ENCODE data around the gene CRYL1. TPM values are rescaled to one million over a fixed set of nuclear protein-coding genes. Genes with fewer than 3 reads are reported as not detected.

Gene CRYL1
- polyA plus RNA-seq, 1 of the 3 experiments (the other 2 are of a cell fraction), result 34.8 TPM

- Histone ChIP-seq H3K27me3 (ENCODE audit: insufficient read depth) (peaks cover 25% of the 10 kb centered on the region), H3F3A (replicated peaks; ENCODE audit: insufficient read depth) (no peaks in the 10 kb centered on the region), H3K4me2 (no peak overlapping the region), H3K9me3 (no peaks in the 10 kb centered on the region), H3K36me3 (replicated peaks in 1 of 2; ENCODE audit: control insufficient read depth in 1 of 2, insufficient read depth in 2 of 2, low read length in 1 of 2) (no peaks in the 10 kb centered on the region), H3K9me2 (no peaks in the 10 kb centered on the region), H3K4me3 (ENCODE audit: low read depth in 2 of 2, low read length in 1 of 2) (no peak overlapping the region), H3K4me1 (ENCODE audit: control insufficient read depth in 1 of 2, insufficient read depth in 2 of 2, low read depth in 1 of 2, low read length in 1 of 2) (no peaks in the 10 kb centered on the region), H3K79me2 (ENCODE audit: insufficient read depth) (no peaks in the 10 kb centered on the region), H3K27ac (ENCODE audit: low read depth in 2 of 2, low read length in 1 of 2) (no peak overlapping the region), H2AFZ (ENCODE audit: low read depth) (no peak overlapping the region), H3K9ac (no peak overlapping the region), H4K20me1 (ENCODE audit: insufficient read depth) (no peaks in the 10 kb centered on the region)
- POLR2A ChIA-PET, result interaction anchor here (0.6 kb wide), 1 partner anchor 51 kb away, joined by 4 read pairs; no protein-coding TSS in a partner anchor
- no peak for DNase-seq
- CTCF ChIA-PET, result no interaction called here
- WGBS (ENCODE audit: low lambda C conversion rate), result 64% methylated on average over 7 of the region's 8 CpGs
- no peak for TF ChIP-seq MXI1 (IDR thresholded peaks at IDR 0.05; ENCODE audit: low read depth, low read length)
- no peak for TF ChIP-seq FOXJ3 (CRISPR knock-in tag; IDR thresholded peaks at IDR 0.05)
- no peak for TF ChIP-seq NRF1 (IDR thresholded peaks at IDR 0.05; ENCODE audit: low read depth, low read length)
- TF ChIP-seq, protein P1, sequence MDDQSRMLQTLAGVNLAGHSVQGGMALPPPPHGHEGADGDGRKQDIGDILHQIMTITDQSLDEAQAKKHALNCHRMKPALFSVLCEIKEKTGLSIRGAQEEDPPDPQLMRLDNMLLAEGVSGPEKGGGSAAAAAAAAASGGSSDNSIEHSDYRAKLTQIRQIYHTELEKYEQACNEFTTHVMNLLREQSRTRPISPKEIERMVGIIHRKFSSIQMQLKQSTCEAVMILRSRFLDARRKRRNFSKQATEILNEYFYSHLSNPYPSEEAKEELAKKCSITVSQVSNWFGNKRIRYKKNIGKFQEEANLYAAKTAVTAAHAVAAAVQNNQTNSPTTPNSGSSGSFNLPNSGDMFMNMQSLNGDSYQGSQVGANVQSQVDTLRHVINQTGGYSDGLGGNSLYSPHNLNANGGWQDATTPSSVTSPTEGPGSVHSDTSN (IDR thresholded peaks at IDR 0.05), result no peak
These were observed 159.6 kb downstream of the CRYL1 start for GRCh38 chr13:20366056-20366455.

GRCh38 chr13:20363603-20364002 is 162.1 kb downstream of the CRYL1 start:
- Histone ChIP-seq H3K27ac (ENCODE audit: low read depth in 2 of 2, low read length in 1 of 2) (0 out of 4 replicates have a peak overlapping the region, but pooled peaks of 1 of the 2 experiments have one; percentile 17), H3K36me3 (replicated peaks in 1 of 2; ENCODE audit: control insufficient read depth in 1 of 2, insufficient read depth in 2 of 2, low read length in 1 of 2) (no peaks in the 10 kb centered on the region), H3K4me2 (no peak overlapping the region), H2AFZ (ENCODE audit: low read depth) (no peak overlapping the region), H3K9me3 (no peaks in the 10 kb centered on the region), H4K20me1 (ENCODE audit: insufficient read depth) (no peaks in the 10 kb centered on the region), H3F3A (replicated peaks; ENCODE audit: insufficient read depth) (no peaks in the 10 kb centered on the region), H3K4me3 (ENCODE audit: low read depth in 2 of 2, low read length in 1 of 2) (no peak overlapping the region), H3K27me3 (ENCODE audit: insufficient read depth) (peaks cover 12% of the 10 kb centered on the region; the same call in 1 of the 2 replicates), H3K4me1 (ENCODE audit: control insufficient read depth in 1 of 2, insufficient read depth in 2 of 2, low read depth in 1 of 2, low read length in 1 of 2) (no peaks in the 10 kb centered on the region), H3K9ac (no peak overlapping the region), H3K9me2 (no peaks in the 10 kb centered on the region), H3K79me2 (ENCODE audit: insufficient read depth) (no peaks in the 10 kb centered on the region)
- ChIA-PET CTCF (no interaction called here), POLR2A (no interaction called here)
- 12% methylated on average over 7 of the region's 7 CpGs for WGBS (ENCODE audit: low lambda C conversion rate)
- TF ChIP-seq NFIC (IDR thresholded peaks at IDR 0.05; ENCODE audit: borderline replicate concordance), result 0 out of 2 replicates have a peak, but pooled peaks have one; percentile 24
- TF ChIP-seq ELF1 (IDR thresholded peaks at IDR 0.05), result no peak
- TF ChIP-seq, protein P2, sequence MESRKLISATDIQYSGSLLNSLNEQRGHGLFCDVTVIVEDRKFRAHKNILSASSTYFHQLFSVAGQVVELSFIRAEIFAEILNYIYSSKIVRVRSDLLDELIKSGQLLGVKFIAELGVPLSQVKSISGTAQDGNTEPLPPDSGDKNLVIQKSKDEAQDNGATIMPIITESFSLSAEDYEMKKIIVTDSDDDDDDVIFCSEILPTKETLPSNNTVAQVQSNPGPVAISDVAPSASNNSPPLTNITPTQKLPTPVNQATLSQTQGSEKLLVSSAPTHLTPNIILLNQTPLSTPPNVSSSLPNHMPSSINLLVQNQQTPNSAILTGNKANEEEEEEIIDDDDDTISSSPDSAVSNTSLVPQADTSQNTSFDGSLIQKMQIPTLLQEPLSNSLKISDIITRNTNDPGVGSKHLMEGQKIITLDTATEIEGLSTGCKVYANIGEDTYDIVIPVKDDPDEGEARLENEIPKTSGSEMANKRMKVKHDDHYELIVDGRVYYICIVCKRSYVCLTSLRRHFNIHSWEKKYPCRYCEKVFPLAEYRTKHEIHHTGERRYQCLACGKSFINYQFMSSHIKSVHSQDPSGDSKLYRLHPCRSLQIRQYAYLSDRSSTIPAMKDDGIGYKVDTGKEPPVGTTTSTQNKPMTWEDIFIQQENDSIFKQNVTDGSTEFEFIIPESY (IDR thresholded peaks at IDR 0.05; ENCODE audit: borderline replicate concordance, low read depth), result no peak
- TF ChIP-seq TCF12 (IDR thresholded peaks at IDR 0.05), result no peak
- no peak for TF ChIP-seq JUND (IDR thresholded peaks at IDR 0.05)
- TF ChIP-seq RFX5 (IDR thresholded peaks at IDR 0.05; ENCODE audit: low read length), result no peak
- no peak for TF ChIP-seq SMC3 (IDR thresholded peaks at IDR 0.05; ENCODE audit: low read depth, low read length)
- no peak for TF ChIP-seq FOXJ3 (CRISPR knock-in tag; IDR thresholded peaks at IDR 0.05)
- no peak for DNase-seq

Data from SK-N-SH (cell line).